Measurements from ENCODE around the gene RNF223.

RNF223 gene

GRCh38 chr1:1055841-1056736, 18.0 kb downstream of the RNF223 start:
- TF ChIP-seq GATA3 (IDR thresholded peaks at IDR 0.05; ENCODE audit: low read depth, low read length): no peak
- no peak for TF ChIP-seq GATA2 (IDR thresholded peaks at IDR 0.05; ENCODE audit: low read depth, low read length)

GRCh38 chr1:1054971-1055370, 19.1 kb downstream of the RNF223 start:
- TF ChIP-seq GATA2 (IDR thresholded peaks at IDR 0.05; ENCODE audit: low read depth, low read length) (no peak), GATA3 (IDR thresholded peaks at IDR 0.05; ENCODE audit: low read depth, low read length) (no peak)

- TF ChIP-seq GATA3 (IDR thresholded peaks at IDR 0.05; ENCODE audit: low read depth, low read length) (no peak), GATA2 (IDR thresholded peaks at IDR 0.05; ENCODE audit: low read depth, low read length) (no peak)
Measured at GRCh38 chr1:1054099-1054700, 19.9 kb downstream of the RNF223 start.

GRCh38 chr1:1053682-1054081, 20.4 kb downstream of the RNF223 start:
- TF ChIP-seq GATA2 (IDR thresholded peaks at IDR 0.05; ENCODE audit: low read depth, low read length): no peak
- no peak for TF ChIP-seq GATA3 (IDR thresholded peaks at IDR 0.05; ENCODE audit: low read depth, low read length)

- TF ChIP-seq GATA2 (IDR thresholded peaks at IDR 0.05; ENCODE audit: low read depth, low read length): no peak
- TF ChIP-seq GATA3 (IDR thresholded peaks at IDR 0.05; ENCODE audit: low read depth, low read length): no peak
Measured at GRCh38 chr1:1053022-1053421, 21.1 kb downstream of the RNF223 start.

- TF ChIP-seq GATA3 (IDR thresholded peaks at IDR 0.05; ENCODE audit: low read depth, low read length) (no peak), GATA2 (IDR thresholded peaks at IDR 0.05; ENCODE audit: low read depth, low read length) (no peak)
Measured at GRCh38 chr1:1052003-1052840, 21.9 kb downstream of the RNF223 start.

GRCh38 chr1:1051127-1051810, 22.8 kb downstream of the RNF223 start:
- TF ChIP-seq GATA2 (IDR thresholded peaks at IDR 0.05; ENCODE audit: low read depth, low read length) (no peak), GATA3 (IDR thresholded peaks at IDR 0.05; ENCODE audit: low read depth, low read length) (no peak)

- TF ChIP-seq GATA2 (IDR thresholded peaks at IDR 0.05; ENCODE audit: low read depth, low read length): no peak
- no peak for TF ChIP-seq GATA3 (IDR thresholded peaks at IDR 0.05; ENCODE audit: low read depth, low read length)
Measured at GRCh38 chr1:1050577-1051052, 23.5 kb downstream of the RNF223 start.

- no peak for TF ChIP-seq GATA2 (IDR thresholded peaks at IDR 0.05; ENCODE audit: low read depth, low read length)
- TF ChIP-seq GATA3 (IDR thresholded peaks at IDR 0.05; ENCODE audit: low read depth, low read length): no peak
Measured at GRCh38 chr1:1049318-1050165, 24.6 kb downstream of the RNF223 start.

- TF ChIP-seq GATA3 (IDR thresholded peaks at IDR 0.05; ENCODE audit: low read depth, low read length) (no peak), GATA2 (IDR thresholded peaks at IDR 0.05; ENCODE audit: low read depth, low read length) (no peak)
Measured at GRCh38 chr1:1048765-1049164, 25.3 kb downstream of the RNF223 start.

GRCh38 chr1:1047963-1048362, 26.1 kb downstream of the RNF223 start:
- no peak for TF ChIP-seq GATA2 (IDR thresholded peaks at IDR 0.05; ENCODE audit: low read depth, low read length)
- no peak for TF ChIP-seq GATA3 (IDR thresholded peaks at IDR 0.05; ENCODE audit: low read depth, low read length)

- TF ChIP-seq GATA3 (IDR thresholded peaks at IDR 0.05; ENCODE audit: low read depth, low read length): no peak
- no peak for TF ChIP-seq GATA2 (IDR thresholded peaks at IDR 0.05; ENCODE audit: low read depth, low read length)
Measured at GRCh38 chr1:1047407-1047806, 26.7 kb downstream of the RNF223 start.

GRCh38 chr1:1046767-1047166, 27.3 kb downstream of the RNF223 start:
- TF ChIP-seq GATA2 (IDR thresholded peaks at IDR 0.05; ENCODE audit: low read depth, low read length) (no peak), GATA3 (IDR thresholded peaks at IDR 0.05; ENCODE audit: low read depth, low read length) (no peak)
